GM23338 (cell line): ENCODE results near the gene WWOX.

ENCODE experiments used
- CREB1 ChIP-seq: fragments of 250-450 bp; sonication (Bioruptor Pico); IDR thresholded peaks from 2 replicates; pipeline ENCODE4 v1.5.0; 2020; ENCODE audit warnings: low read depth, mild to moderate bottlenecking, moderate library complexity
- CTCF ChIP-seq, 2 experiments: fragments of 200-600 bp in 1 of 2; sonication (generic) in 1 of 2; conservative IDR thresholded peaks; 2 replicates each; pipeline versions ENCODE4 v1.5.1 to v1.6.1; 2016 to 2017; ENCODE audit warnings: antibody characterized with exemption in 2 of 2, low read depth in 2 of 2, mild to moderate bottlenecking in 2 of 2, moderate library complexity in 1 of 2
- ETS1 ChIP-seq: IDR thresholded peaks from 2 replicates; pipeline ENCODE4 v1.6.1; 2016; ENCODE audit warnings: antibody characterized with exemption
- EZH2 ChIP-seq: fragments of 200-600 bp; sonication (generic); IDR thresholded peaks from one replicate; pipeline ENCODE4 v1.8.0; 2017; ENCODE audit warnings: antibody characterized with exemption, mild to moderate bottlenecking, low read depth; ENCODE audit not compliant: unreplicated experiment
- EZH2phosphoT487 ChIP-seq: fragments of 200-600 bp; sonication (generic); IDR thresholded peaks from one replicate; pipeline ENCODE4 v1.8.1; 2018; ENCODE audit warnings: antibody characterized with exemption; ENCODE audit not compliant: unreplicated experiment
- JUNB ChIP-seq: IDR thresholded peaks from one replicate; pipeline ENCODE4 v1.6.1; 2016; ENCODE audit warnings: antibody characterized with exemption; ENCODE audit not compliant: unreplicated experiment
- NANOG ChIP-seq: IDR thresholded peaks from 2 replicates; pipeline ENCODE4 v1.6.1; 2016; ENCODE audit warnings: antibody characterized with exemption, borderline replicate concordance
- POLR2AphosphoS5 ChIP-seq: IDR thresholded peaks from 2 replicates; pipeline ENCODE4 v1.6.1; 2016; ENCODE audit warnings: antibody characterized with exemption, low read depth
- ZNF114 ChIP-seq: fragments of 250-450 bp; sonication (Bioruptor Pico); IDR thresholded peaks from 2 replicates; pipeline ENCODE4 v1.5.0; 2020; ENCODE audit warnings: mild to moderate bottlenecking, moderate library complexity
- TF ChIP-seq, protein P1 (sequence below): IDR thresholded peaks from one replicate; pipeline ENCODE4 v1.6.1; 2018; ENCODE audit warnings: antibody characterized with exemption; ENCODE audit not compliant: unreplicated experiment

GRCh38 chr16:78256686-78257375, 157.4 kb downstream of the WWOX start:
- TF ChIP-seq EZH2: no peak
- TF ChIP-seq POLR2AphosphoS5: no peak
- TF ChIP-seq CTCF (conservative IDR thresholded peaks at IDR 0.05; ENCODE audit: low read depth in 2 of 2): no peak
- TF ChIP-seq ZNF114 (CRISPR knock-in tag): no peak
- TF ChIP-seq EZH2phosphoT487: no peak
- TF ChIP-seq JUNB: no peak
- TF ChIP-seq CREB1: no peak
- TF ChIP-seq, protein P1, sequence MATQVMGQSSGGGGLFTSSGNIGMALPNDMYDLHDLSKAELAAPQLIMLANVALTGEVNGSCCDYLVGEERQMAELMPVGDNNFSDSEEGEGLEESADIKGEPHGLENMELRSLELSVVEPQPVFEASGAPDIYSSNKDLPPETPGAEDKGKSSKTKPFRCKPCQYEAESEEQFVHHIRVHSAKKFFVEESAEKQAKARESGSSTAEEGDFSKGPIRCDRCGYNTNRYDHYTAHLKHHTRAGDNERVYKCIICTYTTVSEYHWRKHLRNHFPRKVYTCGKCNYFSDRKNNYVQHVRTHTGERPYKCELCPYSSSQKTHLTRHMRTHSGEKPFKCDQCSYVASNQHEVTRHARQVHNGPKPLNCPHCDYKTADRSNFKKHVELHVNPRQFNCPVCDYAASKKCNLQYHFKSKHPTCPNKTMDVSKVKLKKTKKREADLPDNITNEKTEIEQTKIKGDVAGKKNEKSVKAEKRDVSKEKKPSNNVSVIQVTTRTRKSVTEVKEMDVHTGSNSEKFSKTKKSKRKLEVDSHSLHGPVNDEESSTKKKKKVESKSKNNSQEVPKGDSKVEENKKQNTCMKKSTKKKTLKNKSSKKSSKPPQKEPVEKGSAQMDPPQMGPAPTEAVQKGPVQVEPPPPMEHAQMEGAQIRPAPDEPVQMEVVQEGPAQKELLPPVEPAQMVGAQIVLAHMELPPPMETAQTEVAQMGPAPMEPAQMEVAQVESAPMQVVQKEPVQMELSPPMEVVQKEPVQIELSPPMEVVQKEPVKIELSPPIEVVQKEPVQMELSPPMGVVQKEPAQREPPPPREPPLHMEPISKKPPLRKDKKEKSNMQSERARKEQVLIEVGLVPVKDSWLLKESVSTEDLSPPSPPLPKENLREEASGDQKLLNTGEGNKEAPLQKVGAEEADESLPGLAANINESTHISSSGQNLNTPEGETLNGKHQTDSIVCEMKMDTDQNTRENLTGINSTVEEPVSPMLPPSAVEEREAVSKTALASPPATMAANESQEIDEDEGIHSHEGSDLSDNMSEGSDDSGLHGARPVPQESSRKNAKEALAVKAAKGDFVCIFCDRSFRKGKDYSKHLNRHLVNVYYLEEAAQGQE: no peak
- no peak for TF ChIP-seq ETS1
- TF ChIP-seq NANOG: no peak
